NCI-H2227 (cell line): ENCODE measurements around the gene ZNF692.
"Not testable (repeated sequence)": the region's sequence is repeated elsewhere in the genome, so short reads cannot be mapped to it uniquely, and the experiment has no call there.

ENCODE experiments used
- DNase-seq: peaks from one replicate; lab custom pipeline; 2025; ENCODE audit not compliant: unreplicated experiment; lab: John Stamatoyannopoulos, UW

The ZNF692 gene

DNA sequence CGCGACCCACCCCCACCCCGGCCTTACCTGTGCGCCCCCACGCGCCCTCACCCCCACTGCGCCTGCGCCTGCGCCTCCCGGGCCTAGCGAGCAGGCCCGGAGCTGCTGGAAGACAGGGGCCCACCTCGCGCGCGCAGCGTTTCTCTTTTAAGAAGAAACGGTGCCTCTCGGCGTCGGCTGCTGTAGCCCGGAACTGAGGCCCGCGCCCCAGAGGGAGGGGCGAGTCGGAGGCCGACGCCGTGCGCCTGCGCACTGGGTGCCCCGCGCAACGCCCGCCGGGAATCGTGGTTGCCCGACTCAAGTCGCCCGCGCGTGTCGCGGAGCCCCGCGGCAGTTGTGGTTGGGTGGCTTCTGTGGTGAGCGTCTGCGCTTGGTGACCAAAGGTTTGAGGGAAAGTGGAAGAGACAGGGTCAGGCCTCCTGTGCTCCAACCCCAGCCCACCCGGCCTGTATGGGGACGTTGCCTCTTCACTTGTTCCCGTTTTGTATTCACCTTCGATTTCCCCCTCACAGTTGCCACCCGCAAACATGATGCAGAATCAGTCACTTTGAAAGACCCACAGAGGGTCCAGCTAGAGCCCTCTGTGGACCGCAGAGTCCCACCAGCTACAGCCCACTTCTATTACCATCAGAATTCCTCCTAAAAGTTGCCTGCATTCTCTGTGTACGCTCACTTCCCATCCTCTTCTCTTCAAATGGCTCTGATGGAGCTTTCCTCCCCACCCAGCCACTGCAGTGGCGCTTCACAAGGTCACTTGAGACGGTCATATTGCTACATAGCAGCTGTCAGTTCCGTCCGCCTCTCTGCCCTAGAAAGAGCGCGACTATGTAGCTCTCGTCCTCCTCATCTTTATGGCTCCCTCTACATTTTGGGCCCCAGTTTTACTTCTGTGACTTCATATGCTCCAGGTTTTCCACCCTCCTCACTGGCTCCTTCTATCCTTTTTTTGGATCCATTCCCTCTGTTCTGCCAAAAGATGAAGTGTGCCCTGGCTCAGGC, at the start of gene ZNF692:
ZNF692 (minus strand) TSS at position 195 of the 999 bp plus-strand sequence. CDS start 776 bp downstream, outside the sequence.
- peak; percentile 98 for DNase-seq

DNA sequence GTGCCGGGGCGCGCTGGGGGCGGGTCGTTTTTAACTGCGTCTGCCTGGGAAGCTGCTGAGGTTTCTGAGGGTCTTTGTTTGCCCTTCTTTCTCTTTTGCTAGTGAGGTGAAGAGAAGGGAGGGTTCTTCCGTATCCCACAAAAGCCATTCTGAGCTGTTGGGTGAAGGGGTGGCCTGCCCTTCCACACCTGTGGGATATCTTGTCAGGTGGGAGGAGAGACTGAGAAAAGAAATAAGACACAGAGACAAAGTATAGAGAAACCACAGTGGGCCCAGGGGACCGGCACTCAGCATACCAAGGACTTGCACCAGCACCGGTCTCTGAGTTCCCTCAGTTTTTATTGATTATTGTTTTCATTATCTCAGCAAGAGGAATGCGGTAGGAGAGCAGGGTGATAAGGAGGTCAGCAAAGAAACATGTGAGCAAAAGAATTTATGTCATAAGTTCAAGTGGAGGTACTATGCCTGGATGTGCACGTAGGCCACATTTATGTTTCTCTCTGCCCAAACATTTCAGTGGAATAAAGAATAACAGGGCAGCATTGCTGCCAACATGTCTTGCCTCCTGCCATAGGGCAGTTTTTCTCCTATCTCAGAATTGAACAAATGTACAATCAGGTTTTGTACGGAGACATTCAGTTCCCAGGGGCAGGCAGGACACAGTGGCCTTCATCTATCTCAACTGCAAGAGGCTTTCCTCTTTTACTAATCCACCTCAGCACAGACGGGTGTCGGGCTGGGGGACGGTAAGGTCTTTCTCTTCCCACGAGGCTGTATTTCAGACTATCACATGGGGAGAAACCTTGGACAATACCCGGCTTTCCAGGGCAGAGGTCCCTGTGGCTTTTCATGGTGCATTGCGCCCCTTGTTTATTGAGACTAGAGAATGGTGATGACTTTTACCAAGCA, 48.1 kb upstream of the ZNF692 start:
- peak; percentile 26 for DNase-seq

GRCh38 chr1:248906009-248906752, 47.3 kb upstream of the ZNF692 start, which contains the start of gene PGBD2:
Gene PGBD2, plus strand, starts transcription at chr1:248906235. Its CDS starts 7,628 bp downstream, at chr1:248913863.
- peak; percentile 97 for DNase-seq

DNA sequence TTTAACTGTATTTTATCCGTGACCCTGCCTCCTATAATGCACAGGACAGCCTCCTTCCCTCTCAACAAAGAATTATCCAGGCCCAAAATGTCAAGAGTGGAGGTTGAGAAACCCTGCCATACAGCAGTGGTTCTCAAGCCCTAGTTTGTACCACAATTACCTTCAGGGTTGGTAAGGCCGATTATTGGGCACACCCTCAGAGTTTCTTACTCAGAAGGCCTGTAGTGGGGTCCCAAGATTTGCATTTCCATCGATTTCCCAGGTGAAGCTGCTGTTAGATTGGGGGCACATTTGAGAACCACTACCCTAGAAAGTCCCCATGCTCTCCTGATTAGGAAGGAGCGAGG, 46.8 kb upstream of the ZNF692 start:
- DNase-seq, result no peak

DNA sequence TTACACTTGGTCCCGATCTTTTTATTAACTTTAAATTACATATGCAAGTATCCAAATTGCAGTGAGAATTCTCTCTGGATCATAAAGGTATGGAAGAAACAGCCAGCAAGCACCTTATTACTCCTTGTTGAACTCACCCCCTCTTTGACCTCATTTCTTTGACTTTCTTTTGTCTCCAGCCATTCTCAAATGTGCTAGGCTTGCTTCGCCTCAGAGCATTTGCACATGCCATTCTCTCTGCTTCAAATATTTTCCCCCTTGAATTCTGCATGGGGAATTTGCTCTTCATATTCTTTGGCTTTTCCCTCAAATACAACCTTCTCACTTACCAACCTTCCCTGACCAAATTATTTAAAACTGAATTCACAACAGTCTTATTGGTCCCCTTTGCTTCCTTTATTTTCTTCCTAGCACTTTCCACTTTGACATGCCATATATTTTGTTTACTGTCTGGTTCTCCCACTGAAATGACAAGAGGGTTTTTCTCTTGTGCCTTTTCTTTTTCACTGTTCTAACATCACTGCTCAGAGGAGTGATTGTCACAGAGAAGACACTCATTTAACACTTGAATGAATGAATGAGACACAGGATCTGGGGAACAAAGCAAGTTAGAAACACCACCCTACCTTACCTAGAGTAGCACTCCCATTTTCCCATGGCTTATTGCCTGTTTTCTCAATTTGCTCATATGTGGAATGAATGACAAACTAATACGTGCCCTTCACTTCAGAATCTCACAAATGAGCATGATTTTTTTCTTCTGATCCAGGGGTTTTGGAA, 45.7 kb upstream of the ZNF692 start:
- DNase-seq, result no peak

- DNase-seq, result no peak
These were observed 42.7 kb upstream of the ZNF692 start for GRCh38 chr1:248901578-248901977.

DNA sequence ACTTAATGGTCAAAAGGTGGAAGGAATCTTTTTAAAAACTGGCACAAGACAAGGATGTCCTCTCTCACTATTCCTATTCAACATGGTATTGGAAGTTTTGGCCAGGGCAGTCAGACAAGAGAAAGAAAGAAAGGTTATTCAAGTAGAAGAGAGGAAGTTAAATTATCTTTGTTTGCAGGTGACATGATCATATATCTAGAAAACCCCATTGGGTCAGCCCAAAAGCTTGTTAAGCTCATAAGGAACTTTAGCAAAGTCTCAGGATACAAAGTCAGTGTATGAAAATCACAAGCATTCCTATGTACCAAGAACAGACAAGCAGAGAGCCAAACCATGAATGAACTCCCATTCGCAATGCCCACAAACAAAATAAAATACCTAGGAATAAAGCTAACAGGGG, 41.8 kb upstream of the ZNF692 start:
- no peak for DNase-seq

GRCh38 chr1:248897412-248898337, 38.8 kb upstream of the ZNF692 start:
- no peak for DNase-seq

DNA sequence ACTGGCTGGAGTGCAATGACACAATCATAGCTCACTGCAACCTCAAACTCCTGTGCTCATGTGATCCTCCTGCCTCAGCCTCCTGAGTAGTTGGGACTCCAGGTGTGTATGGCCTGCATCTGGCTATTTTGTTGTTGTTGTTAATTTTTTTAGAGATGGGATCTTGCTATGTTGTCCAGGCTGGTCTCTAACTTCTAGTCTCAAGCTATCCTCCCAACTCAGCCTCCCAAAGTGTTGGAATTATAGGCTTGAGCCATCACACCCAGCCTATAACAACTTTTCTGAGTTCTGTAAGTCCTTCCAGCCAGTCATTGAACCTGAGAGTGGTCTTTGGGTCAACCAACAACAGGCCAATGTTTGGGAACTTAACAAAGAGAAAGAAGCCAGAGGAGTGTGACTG, 36.0 kb upstream of the ZNF692 start:
- no peak for DNase-seq

DNA sequence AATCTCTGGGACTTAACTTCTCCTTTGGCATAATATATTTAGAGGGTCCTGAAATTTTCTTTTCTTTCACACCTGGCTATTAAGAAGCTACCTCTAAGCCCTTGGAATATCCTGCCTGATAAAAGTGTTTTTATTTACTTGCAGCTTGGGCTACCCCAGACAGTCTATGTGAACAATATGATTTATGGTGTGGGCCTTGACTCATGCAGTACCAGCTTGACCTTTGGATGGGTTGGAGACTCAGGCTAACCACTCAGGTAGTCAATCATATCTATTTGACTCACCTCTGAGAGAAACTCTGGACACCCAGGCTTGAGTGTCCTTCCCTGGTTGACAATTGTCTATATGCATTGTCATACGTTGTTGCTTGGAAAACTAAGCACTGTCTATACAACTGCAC, 33.7 kb upstream of the ZNF692 start:
- no peak for DNase-seq

DNA sequence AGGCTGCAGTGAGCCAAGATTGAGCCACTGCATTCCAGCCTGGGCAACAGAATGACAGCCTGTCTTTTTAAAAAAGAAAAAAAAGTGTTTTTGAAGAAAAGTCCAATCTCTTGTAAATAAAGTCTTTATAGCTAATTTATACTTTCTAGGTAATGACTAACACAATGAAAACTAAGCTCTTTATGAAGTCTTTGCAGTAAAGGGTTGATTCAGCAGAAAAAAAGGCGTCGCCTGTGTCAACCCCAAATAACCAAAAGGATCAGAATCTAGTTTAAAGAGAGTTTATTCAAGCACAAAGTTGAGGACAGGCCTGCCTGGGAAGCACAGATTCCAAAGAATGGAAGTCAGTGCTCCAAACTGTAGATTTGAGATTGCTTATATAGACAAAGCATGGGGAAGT, 32.9 kb upstream of the ZNF692 start:
- no peak for DNase-seq

DNA sequence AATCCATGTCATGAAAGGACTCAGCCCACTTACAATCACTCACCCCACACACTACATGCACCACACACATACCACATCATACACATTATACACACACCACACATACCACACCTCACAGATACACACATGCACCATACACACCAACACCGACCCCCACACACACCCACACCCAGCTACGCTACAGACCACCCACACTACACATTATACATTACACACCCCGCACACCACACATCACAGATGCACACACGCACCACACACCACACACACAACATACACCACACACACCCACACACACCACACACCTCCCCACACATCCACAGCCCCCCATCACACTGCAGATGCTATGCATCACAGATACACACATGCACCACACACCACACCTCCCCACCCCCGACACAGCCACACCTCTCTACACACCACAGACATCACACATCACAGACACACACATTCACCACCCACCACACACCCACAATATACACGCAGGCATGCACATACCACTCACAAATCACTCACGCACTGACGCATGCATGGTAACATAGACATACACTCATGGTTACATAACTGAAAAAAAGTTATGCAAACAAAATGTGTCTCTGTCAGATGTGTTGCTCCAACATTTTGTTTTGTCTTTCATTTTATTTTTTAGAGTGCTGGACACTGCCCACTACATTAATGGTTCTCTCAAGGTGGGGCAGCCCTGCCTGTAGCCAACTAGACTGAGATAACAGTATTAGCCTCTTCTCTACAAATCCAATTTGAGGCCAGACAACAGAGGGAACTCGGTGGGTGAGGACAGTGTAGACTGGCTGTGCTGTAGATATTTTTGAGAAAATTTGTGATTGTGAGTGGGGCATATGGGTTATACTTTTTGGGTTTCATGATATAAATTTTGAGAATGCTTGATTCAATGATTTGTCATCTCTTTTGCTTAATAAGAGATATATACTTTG, 31.9 kb upstream of the ZNF692 start:
- DNase-seq, result no peak

DNA sequence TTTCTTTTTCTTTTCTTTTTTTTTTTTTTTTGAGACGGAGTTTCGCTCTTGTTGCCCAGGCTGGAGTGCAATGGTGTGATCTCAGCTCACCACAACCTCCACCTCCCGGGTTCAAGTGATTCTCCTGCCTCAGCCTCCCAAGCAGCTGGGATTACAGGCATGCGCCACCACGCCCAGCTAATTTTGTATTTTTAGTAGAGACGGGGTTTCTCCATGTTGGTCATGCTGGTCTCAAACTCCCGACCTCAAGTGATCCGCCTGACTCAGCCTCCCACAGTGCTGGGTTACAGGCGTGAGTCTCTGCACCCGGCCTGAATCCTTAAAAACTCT, 31.0 kb upstream of the ZNF692 start:
- not testable (repeated sequence) for DNase-seq

DNA sequence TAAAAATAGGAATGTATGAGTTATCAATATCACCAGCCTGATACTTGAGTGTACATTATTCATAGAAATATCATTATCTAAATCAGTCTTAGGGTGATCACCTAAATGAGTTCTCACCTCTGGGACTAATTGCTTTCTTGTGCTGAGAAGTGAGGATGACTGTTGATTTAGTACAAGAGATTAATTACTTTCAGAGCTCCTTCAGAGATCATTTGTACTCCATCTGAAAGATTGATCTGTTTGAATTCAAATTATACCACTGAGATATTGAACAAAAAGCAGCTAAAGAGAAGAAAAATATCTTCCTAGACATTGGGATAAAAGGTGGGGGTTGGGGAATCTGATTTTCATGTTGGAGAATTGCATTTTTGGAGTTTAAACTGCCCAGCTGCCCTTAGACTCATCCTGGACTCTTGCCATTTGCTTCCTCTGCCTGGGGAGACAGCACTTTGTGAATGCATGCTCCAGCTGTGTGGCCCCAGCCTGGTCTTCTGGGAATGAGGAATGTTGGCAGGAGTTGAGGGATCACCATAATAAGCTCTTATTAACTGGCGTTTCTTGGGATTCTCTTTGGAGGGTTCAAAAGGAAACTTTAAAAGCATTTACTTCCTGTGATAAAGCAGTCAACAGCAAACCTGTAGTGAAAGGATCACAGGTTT, 27.5 kb upstream of the ZNF692 start:
- no peak for DNase-seq

- DNase-seq, result no peak
These were observed 26.8 kb upstream of the ZNF692 start for GRCh38 chr1:248885646-248886045.

DNA sequence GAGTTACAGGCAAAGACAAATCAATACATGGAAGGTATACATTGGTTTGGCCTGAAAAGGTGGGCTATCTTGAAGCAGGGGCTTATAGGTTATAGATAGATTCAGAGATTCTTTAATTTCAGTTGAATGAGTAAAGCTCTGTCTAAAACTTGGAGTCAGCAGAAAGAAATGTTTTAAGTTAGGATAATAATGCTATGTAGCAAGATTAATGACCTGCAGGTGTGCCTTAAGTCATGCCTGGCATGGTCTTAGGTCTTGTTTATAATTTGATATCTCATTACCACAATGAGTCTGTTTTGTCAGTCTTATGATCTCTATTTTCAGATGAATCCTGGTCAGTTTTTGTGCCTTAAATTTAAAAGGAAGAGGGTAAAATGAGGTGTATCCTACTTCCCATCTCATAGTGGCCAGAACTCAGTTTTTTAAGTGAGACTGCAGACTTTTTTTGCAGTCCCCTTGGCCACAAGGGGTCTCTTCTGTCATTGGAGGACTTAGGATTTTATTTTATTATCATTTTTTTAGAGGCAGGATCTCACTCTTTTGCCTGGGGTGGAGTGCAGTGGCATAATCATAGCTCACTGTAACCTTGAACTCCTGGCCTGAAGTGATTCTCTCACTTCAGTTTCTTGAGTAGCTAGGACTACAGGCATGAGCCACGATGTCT, 25.9 kb upstream of the ZNF692 start:
- DNase-seq, result no peak

DNA sequence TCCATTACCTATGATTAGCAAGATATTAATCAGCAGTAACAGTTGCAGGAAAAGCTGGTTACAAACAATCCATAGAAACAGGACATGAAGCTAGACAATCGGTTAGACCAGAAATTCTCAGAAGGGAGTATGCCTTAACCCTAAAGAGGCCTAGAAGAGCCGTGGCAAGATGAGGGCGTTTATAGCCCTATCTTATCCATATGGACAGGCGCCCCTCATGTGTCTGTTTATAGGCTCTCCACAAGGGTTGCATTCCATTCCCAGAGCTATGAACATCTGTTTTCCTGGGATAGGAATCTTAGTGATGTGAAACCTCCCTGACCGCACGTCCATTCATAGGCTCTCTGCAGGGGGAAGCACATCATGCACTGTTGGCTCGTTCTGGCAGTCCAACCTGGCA, 23.5 kb upstream of the ZNF692 start:
- DNase-seq, result not testable (repeated sequence)
